ENCODE data around the gene BSND.

GRCh38 chr1:54953846-54954245 is 44.9 kb upstream of the BSND start:
- TF ChIP-seq, protein P1, sequence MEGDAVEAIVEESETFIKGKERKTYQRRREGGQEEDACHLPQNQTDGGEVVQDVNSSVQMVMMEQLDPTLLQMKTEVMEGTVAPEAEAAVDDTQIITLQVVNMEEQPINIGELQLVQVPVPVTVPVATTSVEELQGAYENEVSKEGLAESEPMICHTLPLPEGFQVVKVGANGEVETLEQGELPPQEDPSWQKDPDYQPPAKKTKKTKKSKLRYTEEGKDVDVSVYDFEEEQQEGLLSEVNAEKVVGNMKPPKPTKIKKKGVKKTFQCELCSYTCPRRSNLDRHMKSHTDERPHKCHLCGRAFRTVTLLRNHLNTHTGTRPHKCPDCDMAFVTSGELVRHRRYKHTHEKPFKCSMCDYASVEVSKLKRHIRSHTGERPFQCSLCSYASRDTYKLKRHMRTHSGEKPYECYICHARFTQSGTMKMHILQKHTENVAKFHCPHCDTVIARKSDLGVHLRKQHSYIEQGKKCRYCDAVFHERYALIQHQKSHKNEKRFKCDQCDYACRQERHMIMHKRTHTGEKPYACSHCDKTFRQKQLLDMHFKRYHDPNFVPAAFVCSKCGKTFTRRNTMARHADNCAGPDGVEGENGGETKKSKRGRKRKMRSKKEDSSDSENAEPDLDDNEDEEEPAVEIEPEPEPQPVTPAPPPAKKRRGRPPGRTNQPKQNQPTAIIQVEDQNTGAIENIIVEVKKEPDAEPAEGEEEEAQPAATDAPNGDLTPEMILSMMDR (IDR thresholded peaks at IDR 0.05) = no peak
- TF ChIP-seq POLR2A (IDR thresholded peaks at IDR 0.05) = no peak
